ENCODE measurements around the gene HLA-DQA1.
"Not testable (repeated sequence)": the region's sequence is repeated elsewhere in the genome, so short reads cannot be mapped to it uniquely, and the experiment has no call there.

Gene HLA-DQA1

GRCh38 chr6:32637219-32637880, at the start of gene HLA-DQA1:
TSS of gene HLA-DQA1 (plus strand) at chr6:32637406. CDS start at chr6:32637459, 53 bp downstream.
- DNase-seq = no peak

DNA sequence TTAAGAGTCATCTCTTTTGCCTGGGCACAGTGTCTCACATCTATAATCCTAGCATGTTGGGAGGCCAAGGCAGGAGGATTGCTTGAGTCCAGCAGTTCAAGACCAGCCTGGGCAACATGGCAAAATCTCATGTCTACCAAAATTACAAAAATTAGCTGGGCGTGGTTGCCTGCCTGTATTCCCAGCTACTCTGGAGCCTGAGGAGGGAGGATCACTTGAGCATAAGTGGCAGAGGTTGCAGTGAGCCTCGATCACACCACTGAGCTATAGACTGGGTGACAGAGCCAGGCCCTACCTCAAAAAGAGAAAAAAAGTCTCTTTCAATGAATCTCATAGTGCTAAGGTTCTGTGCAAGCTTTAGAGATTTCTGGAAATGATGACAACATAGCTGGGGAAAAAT, 49.0 kb upstream of the HLA-DQA1 start:
- no peak for DNase-seq

DNA sequence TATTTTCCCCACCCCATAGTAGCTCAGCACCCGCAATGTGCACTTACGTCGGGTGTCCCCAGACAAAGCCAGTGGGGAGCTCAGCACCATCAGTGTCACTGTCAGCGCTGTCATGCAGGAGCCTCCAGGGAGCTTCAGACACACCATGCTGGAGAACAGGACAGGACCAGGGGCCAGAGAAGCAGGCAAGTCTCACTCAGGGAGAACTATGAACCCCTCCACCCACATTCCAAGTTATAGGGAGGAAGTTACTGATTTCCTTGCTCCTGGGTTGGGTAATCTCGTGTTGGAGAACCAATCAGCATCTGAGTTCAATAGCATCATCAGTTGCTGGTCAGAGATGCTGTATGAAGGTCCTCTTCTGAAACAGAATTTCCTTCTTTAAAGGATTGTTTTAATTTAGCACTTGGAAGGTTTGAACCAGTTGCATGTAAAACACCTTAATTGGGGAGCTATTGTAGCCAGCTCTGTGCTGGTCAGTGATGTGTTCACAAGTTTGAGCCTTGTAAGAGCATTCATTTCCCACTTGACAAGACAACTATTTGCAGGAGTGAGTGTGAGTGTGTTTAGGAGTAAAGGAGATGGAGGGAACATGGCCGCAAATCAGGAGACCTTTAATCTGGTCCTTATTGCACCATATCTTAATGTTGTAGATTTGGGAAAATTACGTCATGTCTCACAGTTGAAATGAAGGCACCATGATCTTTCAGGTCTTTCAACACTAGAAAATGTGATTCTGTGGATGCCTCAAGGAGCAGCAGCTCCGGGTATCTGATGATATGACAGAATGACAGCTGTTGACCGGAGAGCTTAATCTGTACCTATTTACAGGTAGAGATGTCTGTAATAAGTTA, 47.4 kb upstream of the HLA-DQA1 start, which contains the start of gene HLA-DRB1:
Gene HLA-DRB1, minus strand, starts transcription at position 253 of the 854 bp plus-strand sequence. Its CDS starts 106 bp downstream, at position 147.
- DNase-seq = no peak

DNA sequence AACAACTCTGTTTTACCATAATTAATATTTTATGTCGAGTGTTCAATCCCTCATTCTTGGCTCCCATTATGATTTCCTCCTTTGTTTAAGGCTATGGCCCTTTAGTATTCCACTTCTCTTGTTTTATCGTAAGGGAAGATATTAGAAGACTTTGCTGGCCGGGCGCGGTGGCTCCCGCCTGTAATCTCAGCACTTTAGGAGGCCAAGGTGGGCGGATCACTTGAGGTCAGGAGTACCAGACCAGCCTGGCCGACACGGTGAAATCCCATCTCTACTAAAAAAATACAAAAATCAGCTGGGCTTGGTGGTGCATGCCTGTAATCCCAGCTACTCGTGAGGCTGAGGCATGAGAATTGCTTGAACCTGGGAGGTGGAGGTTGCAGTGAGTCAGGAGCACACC, 46.5 kb upstream of the HLA-DQA1 start:
- DNase-seq = not testable (repeated sequence)

DNA sequence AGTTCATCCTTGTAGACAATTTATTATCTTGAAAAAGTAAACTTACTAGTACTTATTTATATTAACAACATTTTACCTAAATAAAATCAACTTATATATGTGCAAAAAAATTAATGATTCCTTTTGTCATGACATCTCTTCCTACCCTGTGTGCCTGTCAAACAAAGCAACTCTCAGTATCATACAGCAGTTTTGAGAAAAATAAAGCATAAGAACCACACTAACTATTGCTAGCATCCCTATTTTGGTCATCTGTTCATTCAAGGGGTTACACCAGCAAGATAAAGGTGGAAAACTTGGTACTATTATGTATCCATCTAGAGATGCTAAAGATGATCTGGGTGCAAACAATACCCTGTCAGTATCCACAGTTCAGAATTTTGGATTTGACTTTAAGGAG, 40.2 kb upstream of the HLA-DQA1 start:
- no peak for DNase-seq

DNA sequence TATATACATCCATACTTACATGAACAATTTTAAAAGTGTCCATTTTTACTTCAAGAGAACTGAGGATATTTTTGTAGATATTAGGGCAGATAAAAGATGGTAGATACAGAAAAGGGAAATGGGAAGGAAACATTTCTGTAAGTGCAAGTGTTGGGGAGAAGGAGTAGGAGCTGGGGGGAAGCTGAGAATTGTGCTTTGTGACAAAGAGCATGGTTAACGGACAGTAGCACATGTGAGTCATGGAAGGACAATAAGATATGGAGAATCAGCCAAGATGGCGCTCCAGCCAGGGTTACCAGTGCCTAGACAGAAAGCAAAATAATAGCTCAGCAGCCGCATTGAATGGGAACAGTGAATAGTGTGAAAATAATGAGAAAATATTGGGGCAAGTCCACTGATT, 34.8 kb upstream of the HLA-DQA1 start:
- DNase-seq = no peak

GRCh38 chr6:32603222-32603621, 34.0 kb upstream of the HLA-DQA1 start:
- DNase-seq = no peak

DNA sequence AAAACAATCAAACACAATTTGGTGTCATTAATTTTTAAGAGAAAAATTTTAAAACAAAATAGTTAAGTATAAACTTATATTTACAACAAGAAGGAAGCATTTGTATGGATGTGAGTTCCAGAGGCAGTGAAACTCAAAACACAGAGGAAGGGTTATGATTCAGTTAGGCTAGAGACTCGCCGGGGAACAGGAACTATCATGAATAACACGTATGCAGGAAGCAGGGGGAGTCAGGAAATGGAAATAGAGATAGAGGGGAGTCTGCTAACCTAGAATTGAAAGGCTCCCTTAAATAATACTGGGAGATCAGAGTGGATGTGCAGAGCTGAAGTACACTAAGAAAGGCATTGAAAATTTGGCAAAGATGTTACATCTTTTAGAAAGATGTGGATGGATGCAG, 33.3 kb upstream of the HLA-DQA1 start:
- DNase-seq = no peak

- DNase-seq = no peak
These were observed 32.8 kb upstream of the HLA-DQA1 start for GRCh38 chr6:32604434-32604877.

DNA sequence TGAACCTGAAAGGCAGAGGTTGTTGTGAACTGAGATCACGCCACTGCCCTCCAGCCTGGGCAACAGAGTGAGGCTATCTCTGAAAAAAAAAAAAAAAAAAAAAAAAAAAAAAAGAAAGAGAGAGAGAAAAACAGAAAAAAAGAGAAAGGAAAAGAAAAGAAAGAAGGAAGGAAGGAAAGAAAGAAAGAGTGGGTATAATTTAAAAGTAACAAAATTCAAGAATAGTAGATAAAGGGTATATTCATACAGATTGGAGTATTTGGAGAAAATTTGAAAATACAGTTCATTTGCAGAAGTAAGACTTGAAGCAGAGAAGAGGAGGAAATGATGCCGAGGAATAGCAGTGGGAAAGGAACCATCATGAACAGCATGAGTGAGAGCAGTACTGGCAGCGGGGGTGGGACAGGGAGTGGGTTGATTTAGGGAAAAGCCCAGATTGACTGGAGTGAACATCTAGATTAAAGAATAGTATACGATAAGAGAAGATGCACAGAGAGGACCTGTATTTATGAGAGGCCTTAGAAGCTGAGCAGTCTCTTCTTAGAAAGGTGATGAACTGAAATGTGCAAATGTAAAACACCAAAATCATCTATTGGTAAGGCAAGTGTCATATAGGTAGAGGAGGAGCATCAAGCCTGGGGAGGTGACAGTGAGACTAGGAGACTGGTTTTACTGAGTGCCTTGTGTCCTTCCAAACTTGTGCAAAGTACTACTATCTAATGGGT, 29.8 kb upstream of the HLA-DQA1 start:
- no peak for DNase-seq

GRCh38 chr6:32607988-32608298, 29.3 kb upstream of the HLA-DQA1 start:
- DNase-seq = no peak

GRCh38 chr6:32608362-32608761, 28.8 kb upstream of the HLA-DQA1 start:
- no peak for DNase-seq

DNA sequence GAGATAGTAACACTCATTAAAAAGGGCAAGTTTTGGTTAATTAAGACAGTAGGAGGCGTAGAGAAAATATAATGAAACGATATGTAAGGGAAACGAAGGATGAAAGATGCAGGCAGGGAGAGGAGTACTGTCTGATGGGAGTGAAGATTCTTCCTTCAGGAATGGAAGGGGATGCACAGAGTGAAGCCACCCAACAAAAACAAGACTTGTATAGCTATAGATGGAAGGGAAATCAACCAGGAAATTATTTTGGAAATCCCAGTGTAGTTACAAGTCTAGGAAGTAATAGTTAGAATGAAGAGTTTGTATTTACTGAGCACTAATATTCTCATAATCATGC, 27.8 kb upstream of the HLA-DQA1 start:
- DNase-seq = no peak

- no peak for DNase-seq
These were observed 27.2 kb upstream of the HLA-DQA1 start for GRCh38 chr6:32609731-32610640.

- no peak for DNase-seq
These were observed 26.4 kb upstream of the HLA-DQA1 start for GRCh38 chr6:32610682-32611296.

DNA sequence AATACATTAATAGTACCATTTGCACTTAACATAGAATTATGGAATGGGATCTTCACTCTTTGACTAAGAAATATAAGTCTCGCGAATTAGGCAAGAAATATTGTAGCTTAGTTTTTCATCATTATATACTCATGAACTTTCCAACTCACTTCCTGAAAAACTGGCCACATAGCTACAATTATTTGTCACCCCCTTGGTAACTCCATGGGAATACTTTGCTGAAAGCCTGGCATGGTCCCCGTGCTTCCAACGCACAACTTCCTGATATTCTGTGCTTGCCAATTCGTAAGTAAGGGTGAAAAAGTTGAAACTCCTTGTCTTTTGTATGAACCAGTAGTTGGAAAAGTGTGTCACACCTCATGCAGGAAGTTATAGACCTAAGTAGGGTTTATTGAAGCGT, 23.7 kb upstream of the HLA-DQA1 start:
- no peak for DNase-seq

DNA sequence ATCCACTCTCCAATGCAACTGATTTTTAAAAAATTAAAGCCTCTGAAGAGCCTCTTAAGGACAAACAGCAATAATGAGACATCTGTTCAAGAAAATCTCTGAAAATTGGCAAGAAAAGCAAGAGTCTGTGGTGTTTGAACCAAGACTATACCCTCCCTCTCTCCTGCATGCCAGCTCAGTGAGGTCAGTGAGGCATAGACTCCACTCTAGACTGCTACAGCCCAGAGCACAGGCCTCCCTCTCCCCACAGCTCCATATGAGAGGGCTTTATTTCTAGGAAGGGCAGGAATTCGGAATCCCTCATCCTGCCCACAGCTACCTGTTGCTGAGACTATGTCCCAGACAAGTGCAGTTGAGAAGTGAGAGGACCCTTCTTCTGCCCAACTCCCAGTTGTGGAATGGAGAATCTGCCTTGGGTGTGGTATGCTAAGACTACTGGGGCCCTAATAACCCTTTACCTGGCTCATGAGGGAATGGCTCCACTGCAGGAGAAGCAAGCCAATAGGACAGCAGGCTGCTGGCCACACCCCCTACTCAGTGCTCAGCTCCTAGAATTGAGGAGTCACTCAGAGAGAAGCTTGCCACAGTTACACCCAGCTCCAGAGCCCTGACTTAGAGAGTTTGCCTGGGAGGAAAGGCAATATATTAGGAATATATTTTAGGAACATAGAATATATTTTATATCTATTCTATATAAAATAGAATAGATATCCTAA, 22.7 kb upstream of the HLA-DQA1 start:
- DNase-seq = no peak

DNA sequence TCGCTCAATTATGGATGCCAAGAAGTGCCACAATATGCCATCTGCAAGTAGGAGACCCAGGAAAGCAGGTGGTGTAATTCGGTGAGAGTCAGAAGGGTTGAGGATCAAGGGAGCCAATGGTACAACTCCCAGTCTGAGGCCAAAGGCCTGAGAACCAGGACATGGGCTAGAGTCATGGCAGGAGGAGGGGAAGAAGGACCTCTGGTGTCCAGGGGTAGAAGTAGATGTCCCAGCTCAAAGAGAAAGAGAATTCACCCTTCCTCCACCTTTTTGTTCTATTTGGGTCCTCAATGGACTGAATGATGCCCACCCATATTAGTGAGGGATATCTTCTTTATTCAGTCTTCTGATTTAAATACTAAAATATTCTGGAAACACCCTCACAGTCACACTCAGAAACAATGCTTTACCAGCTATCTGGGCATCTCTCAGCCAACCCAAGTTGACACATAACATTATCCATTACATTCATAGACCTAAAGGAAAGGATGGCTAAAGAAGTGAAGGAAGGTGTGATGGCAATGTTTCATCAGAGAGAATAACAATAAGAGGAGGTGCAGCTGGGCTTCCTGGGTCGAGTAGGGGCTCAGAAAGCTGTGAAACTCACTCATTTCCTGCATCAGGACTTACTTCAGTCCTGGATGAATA, 21.2 kb upstream of the HLA-DQA1 start:
- DNase-seq = no peak

DNA sequence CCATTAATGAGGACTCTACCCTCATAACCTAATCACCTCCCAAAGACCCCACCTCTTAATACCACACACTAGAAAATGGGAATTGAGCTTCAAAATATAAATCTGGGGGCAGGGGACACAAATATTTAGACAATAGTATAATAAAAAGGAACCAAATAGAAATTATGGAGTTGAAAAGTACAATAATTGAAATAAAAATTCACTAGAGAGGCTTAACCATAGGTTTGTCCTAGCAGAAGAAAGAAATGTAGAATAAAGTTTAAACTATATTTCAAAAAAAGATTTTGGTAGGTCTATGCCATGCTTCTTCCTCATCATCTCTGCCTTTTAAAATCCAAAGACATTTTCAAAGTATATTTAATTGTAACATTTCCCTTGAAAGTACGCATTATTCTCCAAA, 19.5 kb upstream of the HLA-DQA1 start:
- DNase-seq = no peak

- DNase-seq = no peak
These were observed 15.8 kb upstream of the HLA-DQA1 start for GRCh38 chr6:32621372-32621771.
